Measurements from ENCODE around the gene MGMT. TPM values are rescaled to one million over a fixed set of nuclear protein-coding genes. Genes with fewer than 3 reads are reported as not detected.

The MGMT gene
- total RNA-seq, 2 experiments from 2014 or later = 20.9 to 23.3 TPM

- Mint-ChIP-seq H3K9me3 (no peaks in the 10 kb centered on the region), H3K27ac (no peak overlapping the region), H3K4me1 (peaks cover 9% of the 10 kb centered on the region), H3K36me3 (peaks cover 35% of the 10 kb centered on the region), H3K27me3 (no peaks in the 10 kb centered on the region), H3K4me3 (no peak overlapping the region)
- DNase-seq = no peak
Observed at GRCh38 chr10:129677377-129677927, 210.4 kb downstream of the MGMT start.

GRCh38 chr10:129678186-129678585, 211.1 kb downstream of the MGMT start:
- H3K36me3 Mint-ChIP-seq = peaks cover 35% of the 10 kb centered on the region
- H3K27ac Mint-ChIP-seq = no peak overlapping the region
- no peak overlapping the region for H3K4me3 Mint-ChIP-seq
- no peaks in the 10 kb centered on the region for H3K27me3 Mint-ChIP-seq
- H3K9me3 Mint-ChIP-seq = no peaks in the 10 kb centered on the region
- H3K4me1 Mint-ChIP-seq = peaks cover 9% of the 10 kb centered on the region
- DNase-seq = no peak

- no peak overlapping the region for H3K4me3 Mint-ChIP-seq
- H3K27me3 Mint-ChIP-seq = no peaks in the 10 kb centered on the region
- H3K27ac Mint-ChIP-seq = no peak overlapping the region
- H3K36me3 Mint-ChIP-seq = peaks cover 38% of the 10 kb centered on the region
- no peaks in the 10 kb centered on the region for H3K9me3 Mint-ChIP-seq
- DNase-seq = no peak
- peaks cover 8% of the 10 kb centered on the region for H3K4me1 Mint-ChIP-seq
Observed at GRCh38 chr10:129679207-129679606, 212.2 kb downstream of the MGMT start.

- H3K27ac Mint-ChIP-seq = no peak overlapping the region
- DNase-seq = no peak
- H3K36me3 Mint-ChIP-seq = peaks cover 36% of the 10 kb centered on the region
- no peaks in the 10 kb centered on the region for H3K9me3 Mint-ChIP-seq
- H3K27me3 Mint-ChIP-seq = no peaks in the 10 kb centered on the region
- no peak overlapping the region for H3K4me3 Mint-ChIP-seq
- H3K4me1 Mint-ChIP-seq = peaks cover 8% of the 10 kb centered on the region
Observed at GRCh38 chr10:129680661-129681344, 213.8 kb downstream of the MGMT start.

GRCh38 chr10:129681856-129682255, 214.8 kb downstream of the MGMT start:
- DNase-seq = no peak
- Mint-ChIP-seq H3K9me3 (no peaks in the 10 kb centered on the region), H3K36me3 (peaks cover 34% of the 10 kb centered on the region), H3K4me3 (no peak overlapping the region), H3K27me3 (no peaks in the 10 kb centered on the region), H3K4me1 (peaks cover 8% of the 10 kb centered on the region), H3K27ac (no peak overlapping the region)

GRCh38 chr10:129683519-129683918, 216.5 kb downstream of the MGMT start:
- Mint-ChIP-seq H3K9me3 (no peaks in the 10 kb centered on the region), H3K27me3 (no peaks in the 10 kb centered on the region), H3K4me1 (peaks cover 8% of the 10 kb centered on the region), H3K4me3 (no peak overlapping the region), H3K27ac (no peak overlapping the region), H3K36me3 (peaks cover 31% of the 10 kb centered on the region)
- DNase-seq = no peak

- H3K27me3 Mint-ChIP-seq = no peaks in the 10 kb centered on the region
- peaks cover 8% of the 10 kb centered on the region for H3K4me1 Mint-ChIP-seq
- no peak overlapping the region for H3K27ac Mint-ChIP-seq
- peaks cover 31% of the 10 kb centered on the region for H3K36me3 Mint-ChIP-seq
- H3K9me3 Mint-ChIP-seq = no peaks in the 10 kb centered on the region
- H3K4me3 Mint-ChIP-seq = no peak overlapping the region
- DNase-seq = no peak
Observed at GRCh38 chr10:129683920-129684319, 216.9 kb downstream of the MGMT start.

- no peak for DNase-seq
- no peaks in the 10 kb centered on the region for H3K9me3 Mint-ChIP-seq
- peaks cover 21% of the 10 kb centered on the region for H3K36me3 Mint-ChIP-seq
- no peak overlapping the region for H3K4me3 Mint-ChIP-seq
- H3K27ac Mint-ChIP-seq = no peak overlapping the region
- no peaks in the 10 kb centered on the region for H3K27me3 Mint-ChIP-seq
- H3K4me1 Mint-ChIP-seq = peaks cover 8% of the 10 kb centered on the region
Observed at GRCh38 chr10:129685271-129685670, 218.2 kb downstream of the MGMT start.

GRCh38 chr10:129689671-129690071, 222.6 kb downstream of the MGMT start:
- H3K9me3 Mint-ChIP-seq = no peaks in the 10 kb centered on the region
- peaks cover 6% of the 10 kb centered on the region for H3K36me3 Mint-ChIP-seq
- H3K27me3 Mint-ChIP-seq = no peaks in the 10 kb centered on the region
- H3K4me1 Mint-ChIP-seq = no peaks in the 10 kb centered on the region
- H3K27ac Mint-ChIP-seq = no peak overlapping the region
- no peak overlapping the region for H3K4me3 Mint-ChIP-seq
- no peak for DNase-seq

GRCh38 chr10:129690248-129691070, 223.4 kb downstream of the MGMT start:
- DNase-seq = no peak
- H3K9me3 Mint-ChIP-seq = no peaks in the 10 kb centered on the region
- no peak overlapping the region for H3K27ac Mint-ChIP-seq
- no peak overlapping the region for H3K4me3 Mint-ChIP-seq
- H3K36me3 Mint-ChIP-seq = peaks cover 2% of the 10 kb centered on the region
- H3K27me3 Mint-ChIP-seq = no peaks in the 10 kb centered on the region
- no peaks in the 10 kb centered on the region for H3K4me1 Mint-ChIP-seq

GRCh38 chr10:129692695-129693094, 225.7 kb downstream of the MGMT start:
- H3K36me3 Mint-ChIP-seq = no peaks in the 10 kb centered on the region
- no peaks in the 10 kb centered on the region for H3K4me1 Mint-ChIP-seq
- H3K9me3 Mint-ChIP-seq = no peaks in the 10 kb centered on the region
- H3K27me3 Mint-ChIP-seq = no peaks in the 10 kb centered on the region
- no peak for DNase-seq
- H3K4me3 Mint-ChIP-seq = no peak overlapping the region
- no peak overlapping the region for H3K27ac Mint-ChIP-seq

- no peaks in the 10 kb centered on the region for H3K27me3 Mint-ChIP-seq
- H3K9me3 Mint-ChIP-seq = no peaks in the 10 kb centered on the region
- no peak for DNase-seq
- no peaks in the 10 kb centered on the region for H3K36me3 Mint-ChIP-seq
- no peaks in the 10 kb centered on the region for H3K4me1 Mint-ChIP-seq
- H3K4me3 Mint-ChIP-seq = no peak overlapping the region
- no peak overlapping the region for H3K27ac Mint-ChIP-seq
Observed at GRCh38 chr10:129693382-129693781, 226.3 kb downstream of the MGMT start.

GRCh38 chr10:129694184-129694583, 227.1 kb downstream of the MGMT start:
- H3K27ac Mint-ChIP-seq = no peak overlapping the region
- H3K36me3 Mint-ChIP-seq = no peaks in the 10 kb centered on the region
- H3K9me3 Mint-ChIP-seq = no peaks in the 10 kb centered on the region
- no peaks in the 10 kb centered on the region for H3K4me1 Mint-ChIP-seq
- no peak overlapping the region for H3K4me3 Mint-ChIP-seq
- DNase-seq = no peak
- no peaks in the 10 kb centered on the region for H3K27me3 Mint-ChIP-seq

- Mint-ChIP-seq H3K9me3 (no peaks in the 10 kb centered on the region), H3K4me1 (no peaks in the 10 kb centered on the region), H3K27me3 (no peaks in the 10 kb centered on the region), H3K27ac (no peak overlapping the region), H3K36me3 (no peaks in the 10 kb centered on the region), H3K4me3 (no peak overlapping the region)
- DNase-seq = no peak
Observed at GRCh38 chr10:129694691-129695243, 227.7 kb downstream of the MGMT start.

- H3K27me3 Mint-ChIP-seq = no peaks in the 10 kb centered on the region
- DNase-seq = no peak
- no peaks in the 10 kb centered on the region for H3K36me3 Mint-ChIP-seq
- no peak overlapping the region for H3K4me3 Mint-ChIP-seq
- H3K9me3 Mint-ChIP-seq = no peaks in the 10 kb centered on the region
- H3K27ac Mint-ChIP-seq = no peak overlapping the region
- no peaks in the 10 kb centered on the region for H3K4me1 Mint-ChIP-seq
Observed at GRCh38 chr10:129695671-129696070, 228.6 kb downstream of the MGMT start.

Data from activated naive CD8-positive, alpha-beta T cell treated with anti-CD3 and anti-CD28 coated beads for 36 hours (primary cell).